Kidney (tissue), 14 donors: ENCODE results near the gene EIF5. TPM values are rescaled to one million over a fixed set of nuclear protein-coding genes. Genes with fewer than 3 reads are reported as not detected.

ENCODE experiments used
- DNase-seq, 5 donors: peaks; one replicate each; pipeline ENCODE4 v3.0.0-alpha.2; 2013 to 2020
- FAIRE-seq: peaks from 2 replicates; lab custom pipeline; 2012; peaks lifted over from hg19 to GRCh38; lab: Jason Lieb, UNC
- H3K27ac ChIP-seq, 2 donors: one replicate each; pipeline ENCODE4 v1.7.0; 2013; ENCODE audit warnings: low read depth in 2 of 2, low read length in 2 of 2, inconsistent platforms in 1 of 2
- H3K27me3 ChIP-seq: one replicate; pipeline ENCODE4 v1.7.1; 2013; ENCODE audit warnings: low read length, inconsistent platforms; ENCODE audit not compliant: control insufficient read depth, insufficient read depth
- H3K36me3 ChIP-seq, 3 donors: one replicate each; pipeline versions ENCODE4 v1.7.0 to v1.7.1; 2013; ENCODE audit warnings: low read length in 3 of 3, control low read depth in 1 of 3, inconsistent platforms in 1 of 3; ENCODE audit not compliant: insufficient read depth in 3 of 3, control insufficient read depth in 2 of 3
- H3K4me1 ChIP-seq, 3 donors: one replicate each; pipeline versions ENCODE4 v1.7.0 to v1.7.1; 2013; ENCODE audit warnings: low read length in 3 of 3, inconsistent platforms in 1 of 3, low read depth in 1 of 3; ENCODE audit not compliant: control insufficient read depth in 2 of 3, insufficient read depth in 2 of 3
- H3K4me3 ChIP-seq, 3 donors: one replicate each; pipeline versions ENCODE4 v1.7.0 to v1.8.1; 2013; ENCODE audit warnings: low read length in 3 of 3, control low read depth in 1 of 3, inconsistent platforms in 1 of 3
- H3K9ac ChIP-seq, 3 donors: one replicate each; pipeline versions ENCODE4 v1.7.0 to v1.7.1; 2013; ENCODE audit warnings: low read length in 3 of 3, control low read depth in 1 of 3, inconsistent platforms in 1 of 3
- H3K9me3 ChIP-seq, 3 donors: one replicate each; pipeline versions ENCODE4 v1.7.0 to v1.7.1; 2013; ENCODE audit warnings: low read length in 3 of 3, control low read depth in 1 of 3, inconsistent platforms in 1 of 3; ENCODE audit not compliant: control insufficient read depth in 2 of 3, insufficient read depth in 1 of 3
- CTCF ChIP-seq: IDR thresholded peaks from 3 replicates; pipeline ENCODE4 v1.5.1; 2012; ENCODE audit warnings: mild to moderate bottlenecking, moderate library complexity, borderline replicate concordance; ENCODE audit not compliant: insufficient read depth; ENCODE audit errors: extremely low read depth
- intact Hi-C: fragments of 100-400 bp; cut with DNase I; formaldehyde crosslinking; loops from one replicate; pipeline ENCODE4 v1.11.1; 2022
- polyA plus RNA-seq: library from polyadenylated mRNA; stranded (reverse); fragments of 350-450 nt; fragmentation: Illumina TruSeq; extraction: RNeasy Lipid Tissue Mini Kit (QIAGEN cat#74804); gene quantifications from one replicate; pipeline ENCODE4 v1.2.3, GENCODE V29; 2014; ENCODE audit warnings: low read depth, low replicate concordance; ENCODE audit not compliant: insufficient read depth
- total RNA-seq: library from RNA; stranded (reverse); fragmentation: NEBNext Ultra II Directional; extraction: Animal tissue kit (Norgen Biotek cat#: 25700); gene quantifications from one replicate; pipeline ENCODE4 v1.2.1, GENCODE V29; 2021
- donor health status: control.
- donor health status: control.
- donor health status: control.
- donor health status: control.
- donor health status: control.
- donor health status: DM: yes; HTN: yes; CAD: no.
- donor health status: Normal renal cell carcinoma (clear cell type).

Gene EIF5
- total and polyA plus RNA-seq, 2 donors from 2014 or later, result 91.2 to 229 TPM

GRCh38 chr14:103296007-103296406, 38.0 kb upstream of the EIF5 start:
- FAIRE-seq, result no peak
- DNase-seq, result no peak
- Histone ChIP-seq H3K4me3 (no peak overlapping the region), H3K36me3 (no peaks in the 10 kb centered on the region), H3K4me1 (no peaks in the 10 kb centered on the region), H3K9me3 (no peaks in the 10 kb centered on the region), H3K27ac (no peak overlapping the region), H3K27me3 (no peaks in the 10 kb centered on the region), H3K9ac (no peak overlapping the region)
- TF ChIP-seq CTCF, result no peak
- intact Hi-C loops, result loop anchor here (10.0 kb wide), 1 partner anchor 191 kb away; no protein-coding TSS in a partner anchor

- TF ChIP-seq CTCF, result no peak
- H3K4me1 ChIP-seq, result no peaks in the 10 kb centered on the region
- intact Hi-C loops, result loop anchor here (10.0 kb wide), 1 partner anchor 192 kb away; no protein-coding TSS in a partner anchor
- DNase-seq, result no peak
- H3K27me3 ChIP-seq, result no peaks in the 10 kb centered on the region
- no peak overlapping the region for H3K27ac ChIP-seq
- H3K36me3 ChIP-seq, result no peaks in the 10 kb centered on the region
- H3K4me3 ChIP-seq, result no peak overlapping the region
- FAIRE-seq, result no peak
- H3K9ac ChIP-seq, result no peak overlapping the region
- H3K9me3 ChIP-seq, result no peaks in the 10 kb centered on the region
Observed at GRCh38 chr14:103296987-103297386, 37.0 kb upstream of the EIF5 start.

- FAIRE-seq (no peak), DNase-seq (no peak)
- Histone ChIP-seq H3K9me3 (no peaks in the 10 kb centered on the region), H3K27me3 (no peaks in the 10 kb centered on the region), H3K4me1 (no peaks in the 10 kb centered on the region), H3K9ac (no peak overlapping the region), H3K36me3 (no peaks in the 10 kb centered on the region), H3K4me3 (no peak overlapping the region), H3K27ac (no peak overlapping the region)
- intact Hi-C loops, result loop anchor here (10.0 kb wide), 1 partner anchor 194 kb away; no protein-coding TSS in a partner anchor
- no peak for TF ChIP-seq CTCF
Observed at GRCh38 chr14:103298620-103299019, 35.4 kb upstream of the EIF5 start.
